Hepatocyte (in vitro differentiated cells): ENCODE measurements around the gene ARL3.

Source experiments
- EZH2 ChIP-seq: fragments of 200-600 bp; sonication (generic); IDR thresholded peaks from 2 replicates; pipeline ENCODE4 v1.6.1; 2016; ENCODE audit warnings: antibody characterized with exemption, mild to moderate bottlenecking, borderline replicate concordance
- TF ChIP-seq, protein P1 (sequence below): fragments of 200-600 bp; sonication (generic); IDR thresholded peaks from 2 replicates; pipeline ENCODE4 v1.5.1; 2016; ENCODE audit warnings: antibody characterized with exemption, mild to moderate bottlenecking; ENCODE audit not compliant: poor library complexity

- TF ChIP-seq, protein P1, sequence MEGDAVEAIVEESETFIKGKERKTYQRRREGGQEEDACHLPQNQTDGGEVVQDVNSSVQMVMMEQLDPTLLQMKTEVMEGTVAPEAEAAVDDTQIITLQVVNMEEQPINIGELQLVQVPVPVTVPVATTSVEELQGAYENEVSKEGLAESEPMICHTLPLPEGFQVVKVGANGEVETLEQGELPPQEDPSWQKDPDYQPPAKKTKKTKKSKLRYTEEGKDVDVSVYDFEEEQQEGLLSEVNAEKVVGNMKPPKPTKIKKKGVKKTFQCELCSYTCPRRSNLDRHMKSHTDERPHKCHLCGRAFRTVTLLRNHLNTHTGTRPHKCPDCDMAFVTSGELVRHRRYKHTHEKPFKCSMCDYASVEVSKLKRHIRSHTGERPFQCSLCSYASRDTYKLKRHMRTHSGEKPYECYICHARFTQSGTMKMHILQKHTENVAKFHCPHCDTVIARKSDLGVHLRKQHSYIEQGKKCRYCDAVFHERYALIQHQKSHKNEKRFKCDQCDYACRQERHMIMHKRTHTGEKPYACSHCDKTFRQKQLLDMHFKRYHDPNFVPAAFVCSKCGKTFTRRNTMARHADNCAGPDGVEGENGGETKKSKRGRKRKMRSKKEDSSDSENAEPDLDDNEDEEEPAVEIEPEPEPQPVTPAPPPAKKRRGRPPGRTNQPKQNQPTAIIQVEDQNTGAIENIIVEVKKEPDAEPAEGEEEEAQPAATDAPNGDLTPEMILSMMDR = no peak
- TF ChIP-seq EZH2 = no peak
These were observed 43.1 kb upstream of the ARL3 start for GRCh38 chr10:102757323-102757722.
